A673 (cell line): Measurements from ENCODE around the gene NFIC.

Source experiments
- CTCF ChIP-seq: fragments of 300-800, 200-600 bp; sonication (generic); conservative IDR thresholded peaks from 2 replicates; pipeline ENCODE4 v1.5.1; 2017; ENCODE audit warnings: low read depth, mild to moderate bottlenecking, antibody characterized with exemption, low read length, moderate library complexity, mixed read lengths
- EZH2 ChIP-seq: fragments of 200-600 bp; sonication (generic); IDR thresholded peaks from 2 replicates; pipeline ENCODE4 v1.6.1; 2017; ENCODE audit warnings: borderline replicate concordance, low read depth, mild to moderate bottlenecking, mixed read lengths, antibody characterized with exemption, low read length; ENCODE audit not compliant: poor library complexity, severe bottlenecking

- TF ChIP-seq EZH2 (no peak), CTCF (no peak)
Measured at GRCh38 chr19:3454656-3455392, 88.4 kb downstream of the NFIC start.
